K562 (cell line): Measurements from ENCODE around the gene FERMT1. TPM values are rescaled to one million over a fixed set of nuclear protein-coding genes. Genes with fewer than 3 reads are reported as not detected.

Experiments used
- ATAC-seq: fragments of 200-7000 bp; cut with Tn5 transposase; 3 replicates; pipeline ENCODE4 v1.9.1; 2020; ENCODE audit warnings: moderate library complexity
- BruUV-seq: library from RNA; stranded (reverse); fragments of 400-500 nt; replicated peaks from 2 replicates; lab custom pipeline; 2021; lab: Mats Ljungman, UMichigan
- CTCF ChIA-PET: fragments of 300-600 bp; formaldehyde crosslinking; extraction: SDS; loops from one replicate; lab custom pipeline; 2021; ENCODE audit warnings: low intra/inter-chr PET ratio; lab: Yijun Ruan, JAX
- POLR2A ChIA-PET: fragments of 300-600, 350-650 bp; sonication (Branson Sonifier 250); formaldehyde crosslinking; extraction: SDS; loops from one replicate; lab custom pipeline; 2021; ENCODE audit warnings: antibody characterized with exemption, inconsistent platforms; lab: Yijun Ruan, JAX
- DNase-seq, 4 experiments: peaks; one replicate each; pipeline versions ENCODE4 v3.0.0 to v3.0.0-alpha.2; 2011 to 2018; ENCODE audit warnings: low spot score in 3 of 4, mixed read lengths in 3 of 4; ENCODE audit errors: extremely low read depth in 1 of 4
- FAIRE-seq: peaks from 2 replicates; lab custom pipeline; 2011; peaks lifted over from hg19 to GRCh38; lab: Jason Lieb, UNC
- H2AFZ ChIP-seq: 2 replicates; pipeline ENCODE4 v1.6.0; 2011; ENCODE audit warnings: low read depth, low read length, control low read depth, inconsistent platforms
- H3K27ac ChIP-seq: fragments of 200-600 bp; 3 replicates; pipeline ENCODE4 v1.8.0; 2011; ENCODE audit warnings: low read depth, mild to moderate bottlenecking, control low read depth, inconsistent platforms, low read length, moderate library complexity, mixed read lengths; ENCODE audit errors: extremely low read depth
- H3K27me3 ChIP-seq, 2 experiments: fragments of 300-600 bp in 1 of 2; 2 replicates in 1 of 2; 3 replicates in 1 of 2; pipeline versions ENCODE4 v1.6.0 to v1.8.0; 2011; ENCODE audit warnings: inconsistent platforms in 2 of 2, low read length in 2 of 2, mild to moderate bottlenecking in 1 of 2, mixed read lengths in 1 of 2, moderate library complexity in 1 of 2; ENCODE audit not compliant: control insufficient read depth in 2 of 2, insufficient read depth in 2 of 2
- H3K36me3 ChIP-seq: fragments of 300-600 bp; 3 replicates; pipeline ENCODE4 v1.8.0; 2011; ENCODE audit warnings: mild to moderate bottlenecking, low read length, inconsistent platforms; ENCODE audit not compliant: control insufficient read depth, insufficient read depth
- H3K4me1 ChIP-seq, 2 experiments: fragments of 200-600 bp in 1 of 2; replicated peaks in 1 of 2; 2 replicates in 1 of 2; 3 replicates in 1 of 2; pipeline versions ENCODE4 v1.5.1 to v1.8.0; 2011; ENCODE audit warnings: inconsistent platforms in 2 of 2, low read length in 2 of 2, mild to moderate bottlenecking in 1 of 2, mixed read lengths in 1 of 2, moderate library complexity in 1 of 2; ENCODE audit not compliant: control insufficient read depth in 2 of 2, insufficient read depth in 2 of 2
- H3K4me2 ChIP-seq: 2 replicates; pipeline ENCODE4 v1.6.1; 2011; ENCODE audit warnings: low read length, control low read depth, inconsistent platforms, mixed read lengths; ENCODE audit not compliant: insufficient read depth
- H3K4me3 ChIP-seq: fragments of 200-600 bp; sonication (generic), shearing (Covaris generic); 2 replicates; pipeline ENCODE4 v1.5.1; 2016; ENCODE audit warnings: control low read depth, inconsistent platforms
- H3K79me2 ChIP-seq: fragments of 200-600 bp; 3 replicates; pipeline ENCODE4 v1.8.0; 2011; ENCODE audit warnings: low read length, inconsistent platforms; ENCODE audit not compliant: control insufficient read depth, insufficient read depth
- H3K9ac ChIP-seq, 2 experiments: 2 replicates each; pipeline versions ENCODE4 v1.6.0 to v1.6.1; 2011; ENCODE audit warnings: low read depth in 2 of 2, low read length in 2 of 2, control low read depth in 1 of 2, inconsistent platforms in 1 of 2, mild to moderate bottlenecking in 1 of 2, mixed read lengths in 1 of 2; ENCODE audit not compliant: insufficient read depth in 1 of 2
- H3K9me1 ChIP-seq: one replicate; pipeline ENCODE4 v1.6.0; 2011; ENCODE audit warnings: inconsistent platforms, mild to moderate bottlenecking, low read length, moderate library complexity; ENCODE audit not compliant: control insufficient read depth, insufficient read depth
- H3K9me3 ChIP-seq: replicated peaks from 2 replicates; pipeline ENCODE4 v1.5.1; 2011; ENCODE audit warnings: low read depth, low read length, inconsistent platforms; ENCODE audit not compliant: control insufficient read depth, insufficient read depth
- H4K20me1 ChIP-seq: replicated peaks from 2 replicates; pipeline ENCODE4 v1.6.1; 2011; ENCODE audit warnings: low read length, inconsistent platforms, mixed read lengths; ENCODE audit not compliant: control insufficient read depth, insufficient read depth
- ARNT ChIP-seq, 2 experiments: fragments of 450-650 bp; IDR thresholded peaks; 2 replicates each; pipeline ENCODE4 v1.6.1; 2016; ENCODE audit warnings: mild to moderate bottlenecking in 1 of 2
- CHD2 ChIP-seq: IDR thresholded peaks from 2 replicates; pipeline ENCODE4 v1.6.1; 2011; ENCODE audit warnings: low read depth, low read length
- FOXA1 ChIP-seq: fragments of 450-650 bp; IDR thresholded peaks from 2 replicates; pipeline ENCODE4 v1.6.1; 2016; ENCODE audit warnings: mild to moderate bottlenecking, borderline replicate concordance
- FOXK1 ChIP-seq: sonication (generic); formaldehyde crosslinking; IDR thresholded peaks from 2 replicates; pipeline ENCODE4 v1.8.0; 2022; ENCODE audit warnings: missing genetic modification reagents, mild to moderate bottlenecking, borderline replicate concordance
- GATA2 ChIP-seq: sonication (generic); formaldehyde crosslinking; IDR thresholded peaks from 2 replicates; pipeline ENCODE4 v1.4.0; 2020; ENCODE audit warnings: mild to moderate bottlenecking, missing genetic modification reagents
- HNRNPL ChIP-seq: fragments of 200-400 bp; formaldehyde crosslinking; IDR thresholded peaks from 2 replicates; pipeline ENCODE4 v1.6.1; 2017; ENCODE audit warnings: low read depth, mild to moderate bottlenecking, low read length
- MGA ChIP-seq: fragments of 450-650 bp; IDR thresholded peaks from 2 replicates; pipeline ENCODE4 v1.6.1; 2016; ENCODE audit warnings: mild to moderate bottlenecking, moderate library complexity
- NR2F6 ChIP-seq: fragments of 450-650 bp; formaldehyde crosslinking; IDR thresholded peaks from 2 replicates; pipeline ENCODE4 v1.4.0; 2020; ENCODE audit warnings: mild to moderate bottlenecking
- NR4A1 ChIP-seq, 2 experiments: fragments of 250-450 bp in 1 of 2; fragments of 450-650 bp in 1 of 2; sonication (Bioruptor Pico) in 1 of 2; IDR thresholded peaks; 2 replicates each; pipeline versions ENCODE4 v1.4.0 to v1.6.1; 2016 to 2020; ENCODE audit warnings: mild to moderate bottlenecking in 2 of 2, missing compliant biosample characterization in 1 of 2, missing genetic modification characterization in 1 of 2, moderate library complexity in 1 of 2
- SMARCA4 ChIP-seq: fragments of 450-650 bp; IDR thresholded peaks from 2 replicates; pipeline ENCODE4 v1.6.1; 2016
- ZFPM2 ChIP-seq: fragments of 250-450 bp; sonication (Bioruptor Pico); IDR thresholded peaks from 2 replicates; pipeline ENCODE4 v1.5.1; 2022; ENCODE audit warnings: mild to moderate bottlenecking
- ZNF76 ChIP-seq: fragments of 250-450 bp; sonication (Bioruptor Pico); IDR thresholded peaks from 2 replicates; pipeline ENCODE4 v1.4.0; 2020; ENCODE audit warnings: mild to moderate bottlenecking, moderate library complexity, borderline replicate concordance
- WGBS: fragments of 100-300 bp; shearing (Covaris generic); methylation state at CpG from one replicate; pipeline ENCODE4 v1.1.6; 2016; ENCODE audit warnings: low coverage, mixed read lengths; ENCODE audit not compliant: insufficient coverage; ENCODE audit errors: missing lambda C conversion rate; 5-methylcytosine and 5-hydroxymethylcytosine counted together
- in situ Hi-C: fragments of 300-500 bp; cut with MboI; formaldehyde crosslinking; loops from 4 replicates; pipeline ENCODE4 v1.15.0; 2018; ENCODE audit warnings: inconsistent platforms, mixed read lengths
- intact Hi-C: fragments of 100-400 bp; cut with micrococcal nuclease; formaldehyde crosslinking; loops from 2 replicates; pipeline ENCODE4 v1.14.2; 2022
- polyA plus RNA-seq, 8 experiments: library from polyadenylated mRNA; depleted of rRNA in 4 of 8; stranded (reverse) in 5 of 8; unstranded in 3 of 8; fragments of >200 nt; fragmentation: Nextera tagmentation in 2 of 8; fragmentation: Illumina TruSeq in 1 of 8; extraction: Ambion mirVana in 2 of 8; extraction: Trizol in 1 of 8; gene quantifications; 2 replicates each; pipeline versions ENCODE4 v1.2.1 to v1.2.3, GENCODE V29; 2011 to 2014; ENCODE audit warnings: inconsistent platforms in 1 of 8, missing spikeins in 1 of 8
- total RNA-seq, 7 experiments: library from RNA; depleted of rRNA in 6 of 7; stranded (reverse); fragments of >200 nt in 6 of 7; fragmentation: Illumina TruSeq in 2 of 7; extraction: Trizol in 2 of 7; gene quantifications; 2 replicates each; pipeline versions ENCODE4 v1.2.1 to v1.2.3, GENCODE V29; 2011 to 2021; ENCODE audit warnings: low replicate concordance in 1 of 7

The FERMT1 gene
- total and polyA plus RNA-seq, 9 of the 15 experiments (the other 6 are each of a cell fraction or from before 2014, with no cell fraction given) = 0.07 TPM; not detected in 8

- no peak overlapping the region for H3K27ac ChIP-seq
- POLR2A ChIA-PET = no interaction called here
- H3K4me1 ChIP-seq = no peaks in the 10 kb centered on the region
- H3K4me2 ChIP-seq = no peak overlapping the region
- 1% methylated on average over 7 of the region's 7 CpGs for WGBS
- no peaks in the 10 kb centered on the region for H3K27me3 ChIP-seq
- no peak overlapping the region for H3K9ac ChIP-seq
- H3K4me3 ChIP-seq = no peak overlapping the region
- H4K20me1 ChIP-seq = no peaks in the 10 kb centered on the region
- H3K36me3 ChIP-seq = no peaks in the 10 kb centered on the region
- H3K9me1 ChIP-seq = no peaks in the 10 kb centered on the region
- BruUV-seq = no TSS peak
- DNase-seq (no peak), ATAC-seq (no peak), FAIRE-seq (no peak)
- H3K79me2 ChIP-seq = no peaks in the 10 kb centered on the region
- H3K9me3 ChIP-seq = no peaks in the 10 kb centered on the region
- intact Hi-C loops = no loop called here
- in situ Hi-C loops = no loop called here
- H2AFZ ChIP-seq = no peak overlapping the region
- CTCF ChIA-PET = no interaction called here
- TF ChIP-seq ZFPM2 (no peak), FOXK1 (CRISPR knock-in tag) (no peak), HNRNPL (no peak), GATA2 (CRISPR knock-in tag) (no peak), FOXA1 (no peak), ZNF76 (CRISPR knock-in tag) (no peak), ARNT (IDR thresholded peaks at IDR 0.05) (no peak), MGA (no peak), SMARCA4 (no peak), NR4A1 (CRISPR knock-in tag; IDR thresholded peaks at IDR 0.05) (no peak), NR4A1 (tag; IDR thresholded peaks at IDR 0.05) (no peak), CHD2 (no peak), NR2F6 (CRISPR knock-in tag) (no peak)
Observed at GRCh38 chr20:6104493-6105188, 18.2 kb downstream of the FERMT1 start.
